GM10266 (cell line): ENCODE data around the gene CRHR2.

ENCODE experiments used
- DNase-seq: peaks from one replicate; pipeline ENCODE4 v3.0.0; 2012; ENCODE audit errors: extremely low spot score
- TF ChIP-seq, protein P1 (sequence below): IDR thresholded peaks from 2 replicates; pipeline ENCODE4 v1.5.1; 2012; ENCODE audit warnings: mild to moderate bottlenecking, low read depth; ENCODE audit not compliant: control insufficient read depth, insufficient read depth; ENCODE audit errors: missing control alignments

CRHR2 gene

DNA sequence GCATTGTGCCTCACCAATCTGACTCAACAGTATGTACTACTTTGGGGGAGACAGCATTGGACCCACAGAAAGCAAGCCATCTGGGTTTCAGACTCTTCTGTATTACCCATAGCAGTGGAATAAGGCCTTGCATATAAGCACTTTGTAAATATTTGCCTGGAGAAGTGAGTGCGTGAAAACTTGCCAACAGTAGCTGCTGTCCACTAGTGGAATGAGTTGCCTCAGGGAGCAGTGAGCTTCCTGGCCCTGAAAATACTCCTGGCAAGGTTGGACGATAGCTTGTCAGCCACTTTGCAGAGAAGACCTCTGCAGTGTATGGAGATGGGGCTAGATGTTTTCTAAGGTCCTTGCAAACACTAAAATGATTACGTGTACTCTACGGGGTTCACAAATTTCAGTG lies 65.9 kb downstream of the CRHR2 start:
- DNase-seq: no peak

DNA sequence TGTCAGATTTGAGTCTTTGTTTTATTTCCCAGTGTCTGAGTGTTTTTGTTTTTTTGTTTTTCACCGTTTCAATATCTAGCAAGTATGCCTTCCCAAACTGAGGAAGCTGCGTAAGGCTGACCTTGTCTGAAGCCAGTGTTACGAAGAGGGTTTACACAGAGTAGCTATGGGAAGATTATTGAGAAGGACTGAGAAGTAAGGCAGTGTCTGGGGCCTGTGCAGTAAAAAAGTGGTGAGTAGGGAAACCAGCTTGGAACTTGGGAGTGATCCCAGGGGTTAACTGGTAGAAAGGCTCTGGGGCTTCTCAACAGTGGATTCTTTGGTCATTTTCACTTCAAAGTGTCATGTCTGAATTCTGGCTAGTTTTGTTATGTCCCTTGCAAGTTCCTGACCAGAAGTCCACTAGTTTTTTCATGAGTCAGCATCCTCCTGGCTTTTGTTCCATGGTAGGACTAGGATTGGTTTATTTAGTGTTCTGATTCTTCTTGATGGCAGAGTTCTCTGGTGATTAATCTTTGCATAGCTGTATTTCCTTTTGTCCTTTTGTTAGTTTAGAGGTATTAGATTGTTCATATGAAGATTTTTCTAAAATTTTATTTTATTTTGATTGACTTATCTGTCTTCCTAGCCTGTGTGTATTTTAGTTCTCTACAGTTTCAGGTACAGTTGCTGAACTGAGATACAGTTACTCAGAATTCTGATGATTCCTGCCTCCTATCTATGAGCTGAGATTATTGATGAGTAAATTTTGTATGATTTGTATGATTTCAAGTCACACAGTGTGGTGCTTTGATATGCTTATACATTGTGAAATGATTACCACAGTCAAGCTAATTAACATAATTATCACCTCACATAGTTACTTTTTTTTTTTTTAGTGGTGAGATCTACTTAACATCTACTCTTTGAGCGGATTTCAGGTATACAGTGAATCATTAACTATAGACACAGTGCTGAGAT lies 68.6 kb downstream of the CRHR2 start:
- DNase-seq: no peak
- TF ChIP-seq, protein P1, sequence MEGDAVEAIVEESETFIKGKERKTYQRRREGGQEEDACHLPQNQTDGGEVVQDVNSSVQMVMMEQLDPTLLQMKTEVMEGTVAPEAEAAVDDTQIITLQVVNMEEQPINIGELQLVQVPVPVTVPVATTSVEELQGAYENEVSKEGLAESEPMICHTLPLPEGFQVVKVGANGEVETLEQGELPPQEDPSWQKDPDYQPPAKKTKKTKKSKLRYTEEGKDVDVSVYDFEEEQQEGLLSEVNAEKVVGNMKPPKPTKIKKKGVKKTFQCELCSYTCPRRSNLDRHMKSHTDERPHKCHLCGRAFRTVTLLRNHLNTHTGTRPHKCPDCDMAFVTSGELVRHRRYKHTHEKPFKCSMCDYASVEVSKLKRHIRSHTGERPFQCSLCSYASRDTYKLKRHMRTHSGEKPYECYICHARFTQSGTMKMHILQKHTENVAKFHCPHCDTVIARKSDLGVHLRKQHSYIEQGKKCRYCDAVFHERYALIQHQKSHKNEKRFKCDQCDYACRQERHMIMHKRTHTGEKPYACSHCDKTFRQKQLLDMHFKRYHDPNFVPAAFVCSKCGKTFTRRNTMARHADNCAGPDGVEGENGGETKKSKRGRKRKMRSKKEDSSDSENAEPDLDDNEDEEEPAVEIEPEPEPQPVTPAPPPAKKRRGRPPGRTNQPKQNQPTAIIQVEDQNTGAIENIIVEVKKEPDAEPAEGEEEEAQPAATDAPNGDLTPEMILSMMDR: no peak

More for the DNA sequence above, 65.9 kb downstream of the CRHR2 start:
- TF ChIP-seq, protein P1: no peak

DNA sequence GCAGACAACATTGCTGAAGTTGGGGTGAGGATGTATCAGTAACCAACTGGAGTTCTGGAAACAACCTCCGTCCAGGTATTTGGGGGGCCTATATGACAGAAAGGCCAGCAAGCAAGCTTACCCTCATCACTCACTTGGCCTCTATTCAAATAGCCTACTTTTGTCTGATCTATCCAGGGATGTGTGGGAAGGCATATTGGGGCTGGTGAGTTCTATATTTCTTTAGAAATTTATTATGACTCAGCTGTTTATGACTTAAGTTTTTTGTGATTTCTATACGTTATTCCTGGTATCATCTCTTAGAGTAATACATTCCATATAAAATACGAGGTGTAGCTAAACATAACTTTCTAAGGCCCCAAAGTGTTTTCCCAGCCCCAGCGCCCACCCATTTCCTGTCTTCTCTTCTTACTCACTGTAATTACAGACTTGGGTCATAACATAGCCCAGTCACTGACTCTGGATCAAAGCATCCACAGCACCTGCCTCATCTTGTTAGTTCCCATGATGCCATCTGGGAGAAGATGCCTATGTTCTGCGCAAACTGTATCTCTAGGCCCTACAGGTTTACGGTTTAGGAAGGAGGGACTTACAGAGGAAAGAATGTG lies 69.5 kb downstream of the CRHR2 start:
- DNase-seq: no peak
- TF ChIP-seq, protein P1: no peak

DNA sequence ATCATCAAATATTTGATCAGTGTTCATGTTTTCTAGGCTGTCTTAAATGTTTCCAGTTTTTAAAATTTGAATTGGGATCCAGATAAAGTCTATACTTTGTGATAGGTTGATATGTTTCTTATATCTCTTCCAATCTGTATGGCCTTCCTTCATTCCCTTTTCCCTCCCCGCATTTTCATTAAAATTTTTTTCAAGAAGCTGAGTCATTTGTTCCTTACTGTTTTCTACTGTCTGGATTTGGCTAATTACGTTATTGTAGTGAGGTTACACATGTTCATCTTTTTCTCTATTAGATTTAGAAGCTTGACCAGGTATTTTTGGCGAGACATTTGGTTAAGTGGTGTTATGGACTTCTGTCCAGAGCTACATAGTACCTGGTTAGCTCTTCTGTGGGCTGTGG lies 76.4 kb downstream of the CRHR2 start:
- DNase-seq: no peak

DNA sequence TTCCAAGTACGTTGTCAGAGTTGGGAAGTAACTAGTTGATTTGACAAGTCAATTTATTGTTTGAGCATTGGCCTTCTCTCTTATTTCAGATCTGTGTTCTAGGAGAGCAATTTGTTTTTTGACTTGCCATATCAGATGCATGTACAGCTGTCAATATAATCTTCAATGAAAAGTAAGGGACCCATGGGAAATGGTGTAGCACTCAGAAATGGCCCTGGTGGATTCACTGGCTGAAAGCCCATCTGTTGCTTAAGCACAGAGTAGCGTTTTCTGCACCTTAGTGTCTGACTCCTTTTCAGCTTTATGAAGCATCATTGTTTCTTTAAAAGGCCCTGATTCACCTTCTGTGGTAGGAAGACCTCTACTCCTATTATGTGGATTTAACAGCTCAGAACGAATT lies 77.4 kb downstream of the CRHR2 start:
- DNase-seq: no peak
- TF ChIP-seq, protein P1: no peak

More for the DNA sequence above, 76.4 kb downstream of the CRHR2 start:
- TF ChIP-seq, protein P1: no peak
